GM21381 (cell line): Measurements from ENCODE around the gene ARHGAP20.

Experiments
- ATAC-seq: cut with Tn5 transposase; IDR thresholded peaks from one replicate; pipeline ENCODE4 v1.9.1; 2021; ENCODE audit warnings: mild to moderate bottlenecking, moderate library complexity; ENCODE audit not compliant: unreplicated experiment

The ARHGAP20 gene

DNA sequence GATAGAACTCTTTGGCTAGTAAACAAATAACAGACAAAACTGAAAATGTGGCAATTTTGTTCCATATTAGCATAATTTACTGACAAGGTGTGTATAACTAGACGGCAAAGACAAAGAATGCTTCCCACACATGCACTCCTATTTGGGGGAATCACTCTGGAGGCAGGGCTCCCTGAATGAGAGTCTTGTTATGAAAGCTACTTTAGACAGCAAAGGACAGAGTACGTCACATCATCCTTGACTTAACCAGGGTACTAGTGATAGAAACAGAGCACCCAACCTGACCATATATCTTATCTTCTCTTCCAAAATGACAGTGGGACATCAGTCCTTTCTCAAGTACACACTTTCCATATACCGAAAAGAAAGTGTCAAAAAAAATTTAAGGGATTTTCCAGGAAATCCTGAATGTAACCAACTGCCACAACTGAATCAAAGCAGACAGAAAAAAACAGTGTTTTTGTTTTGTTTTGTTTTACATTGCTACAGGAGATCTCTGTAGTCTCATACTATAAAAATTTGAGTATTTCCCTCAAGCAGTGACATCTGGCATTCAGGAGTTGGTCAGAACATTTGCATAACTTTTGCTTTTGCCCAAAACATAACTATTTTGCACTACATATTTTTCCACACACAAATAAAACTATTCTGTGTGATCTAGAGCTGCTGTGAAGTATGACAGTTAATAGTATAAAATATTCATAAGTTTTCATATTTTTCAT, 98.9 kb downstream of the ARHGAP20 start:
- ATAC-seq = no peak

DNA sequence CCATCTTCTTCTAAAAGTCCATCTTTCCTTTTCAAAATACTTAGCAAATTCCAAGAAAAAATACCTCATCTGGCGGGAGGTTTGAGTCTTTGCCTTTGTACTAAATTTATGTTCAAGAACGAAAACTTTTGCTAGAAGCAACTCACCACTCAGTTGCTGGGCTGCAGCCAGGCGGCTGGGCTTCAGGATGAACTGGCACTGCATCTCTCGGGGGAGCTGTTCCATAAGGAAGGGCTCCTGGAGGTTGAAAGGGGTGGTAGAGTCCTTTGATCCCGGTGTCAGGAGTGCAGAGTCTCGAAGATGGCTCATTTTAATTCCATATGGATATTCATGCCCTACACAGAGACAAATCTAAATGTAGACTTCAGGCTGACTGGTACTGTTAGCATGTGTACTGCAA, 105.8 kb downstream of the ARHGAP20 start:
- no peak for ATAC-seq

- no peak for ATAC-seq
These were observed 110.3 kb downstream of the ARHGAP20 start for GRCh38 chr11:110601936-110602335.

DNA sequence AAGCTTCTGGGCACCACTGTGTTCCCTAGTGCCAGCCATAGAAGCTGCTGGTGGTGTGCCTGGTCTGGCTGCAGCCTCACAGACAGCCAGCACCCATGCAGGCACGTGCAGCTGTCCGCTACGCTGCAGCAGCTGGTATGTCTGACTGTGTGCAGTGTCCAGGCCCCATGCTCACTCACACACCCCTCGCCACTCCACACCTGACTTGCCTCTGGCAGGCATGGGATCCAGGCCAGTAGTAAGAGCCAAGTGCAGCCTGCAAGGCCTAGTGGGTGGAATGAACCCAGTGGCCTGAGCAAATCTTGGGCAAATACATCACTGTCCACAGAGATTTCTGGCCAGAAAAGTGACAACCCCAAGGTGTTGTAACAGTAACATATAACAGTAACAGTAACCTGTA, 111.9 kb downstream of the ARHGAP20 start:
- ATAC-seq = no peak

- no peak for ATAC-seq
These were observed 113.0 kb downstream of the ARHGAP20 start for GRCh38 chr11:110599207-110599606.

- no peak for ATAC-seq
These were observed 113.5 kb downstream of the ARHGAP20 start for GRCh38 chr11:110598725-110599124.

- no peak for ATAC-seq
These were observed 124.3 kb downstream of the ARHGAP20 start for GRCh38 chr11:110587972-110588371.

DNA sequence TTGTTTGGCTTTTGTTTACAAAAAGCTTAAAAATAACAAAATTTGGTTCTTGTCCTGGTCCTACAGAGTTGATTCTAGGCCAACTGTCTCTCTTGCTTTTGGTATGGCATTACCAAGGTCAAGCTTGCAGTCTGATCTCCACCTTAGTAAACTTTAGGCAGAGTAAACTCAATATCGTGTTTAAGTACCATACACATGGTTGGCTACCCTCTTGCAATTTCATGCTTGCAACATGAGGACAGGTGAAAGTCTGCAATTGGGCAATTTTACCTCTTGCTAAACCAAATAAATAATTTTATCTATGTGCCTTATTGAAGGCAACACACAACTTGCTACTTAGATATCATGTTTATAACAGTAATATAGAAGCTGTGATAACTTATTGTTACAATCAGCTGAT, 125.1 kb downstream of the ARHGAP20 start:
- ATAC-seq = no peak

DNA sequence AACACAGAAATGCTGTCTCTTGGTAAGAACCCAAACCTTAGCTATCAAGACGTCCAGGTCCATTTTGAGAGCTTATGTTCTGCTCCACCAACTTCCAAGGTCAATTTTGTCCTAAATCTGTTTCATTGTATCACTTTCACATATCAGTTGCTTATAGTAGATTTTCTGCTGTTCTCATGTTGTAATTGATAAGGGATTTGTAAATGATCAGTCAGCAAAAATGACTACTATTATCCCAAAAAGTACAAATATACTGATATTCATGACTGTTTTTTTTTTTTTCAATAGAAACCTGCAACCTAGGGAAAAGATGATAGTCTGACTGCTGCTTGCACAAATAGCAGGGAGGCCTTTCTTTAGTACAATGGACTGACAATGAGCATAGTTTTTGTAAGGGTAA, 128.1 kb downstream of the ARHGAP20 start:
- no peak for ATAC-seq

- no peak for ATAC-seq
These were observed 129.4 kb downstream of the ARHGAP20 start for GRCh38 chr11:110582728-110583432.

DNA sequence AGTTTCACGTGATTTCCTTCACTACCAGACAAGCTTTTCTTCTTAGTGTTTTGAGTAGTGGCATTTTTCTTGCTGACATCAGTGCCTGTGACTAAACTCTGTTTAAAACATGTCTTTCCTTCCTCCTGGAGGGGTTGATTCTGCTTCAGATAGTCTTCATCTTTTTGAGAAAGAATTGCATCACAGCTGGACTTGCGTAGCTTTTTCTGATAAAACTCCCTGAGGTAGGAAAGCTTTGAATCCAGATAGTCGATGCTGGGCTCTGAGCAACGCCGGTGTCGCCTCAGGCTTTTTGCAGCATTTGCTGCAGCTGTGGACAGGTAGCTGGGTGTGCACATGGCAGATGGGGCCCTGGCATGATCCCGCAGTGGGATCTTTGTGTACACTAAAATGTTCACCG, 131.7 kb downstream of the ARHGAP20 start:
- no peak for ATAC-seq

- ATAC-seq = no peak
These were observed 138.8 kb downstream of the ARHGAP20 start for GRCh38 chr11:110573411-110573810.

DNA sequence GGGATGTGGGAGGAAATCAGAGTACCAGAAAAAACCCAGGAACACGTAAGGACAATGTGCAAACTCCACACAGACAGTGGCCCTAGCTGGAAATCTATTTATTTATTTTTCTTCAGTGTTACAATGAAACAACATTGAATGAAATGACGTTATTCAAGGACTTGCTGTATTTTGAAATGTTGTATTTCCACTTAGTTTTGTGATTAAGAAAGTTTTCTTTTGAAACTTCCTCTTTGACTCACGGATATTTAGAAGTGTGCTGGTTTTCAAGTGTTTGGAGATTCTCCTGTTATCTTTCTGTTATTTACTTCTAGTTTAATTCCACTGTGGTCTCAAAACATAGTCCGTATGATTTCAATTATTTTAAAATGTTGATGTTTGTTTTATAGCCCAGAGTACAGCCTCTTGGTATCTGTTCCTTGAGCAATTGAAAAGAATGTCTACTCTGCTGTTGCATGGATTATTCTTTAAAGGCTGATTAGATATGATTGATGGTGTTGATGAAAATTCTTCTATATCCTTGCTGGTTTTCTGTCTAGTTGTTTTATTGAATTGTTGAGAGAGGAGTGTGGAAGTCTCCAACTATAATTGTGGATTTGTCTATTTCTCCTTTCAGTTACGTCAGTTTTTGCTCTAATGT, 141.0 kb downstream of the ARHGAP20 start:
- ATAC-seq = no peak

GRCh38 chr11:110566577-110566976, 145.7 kb downstream of the ARHGAP20 start:
- no peak for ATAC-seq

GRCh38 chr11:110565357-110566336, 146.6 kb downstream of the ARHGAP20 start:
- ATAC-seq = no peak

GRCh38 chr11:110564676-110565356, 147.4 kb downstream of the ARHGAP20 start:
- no peak for ATAC-seq

DNA sequence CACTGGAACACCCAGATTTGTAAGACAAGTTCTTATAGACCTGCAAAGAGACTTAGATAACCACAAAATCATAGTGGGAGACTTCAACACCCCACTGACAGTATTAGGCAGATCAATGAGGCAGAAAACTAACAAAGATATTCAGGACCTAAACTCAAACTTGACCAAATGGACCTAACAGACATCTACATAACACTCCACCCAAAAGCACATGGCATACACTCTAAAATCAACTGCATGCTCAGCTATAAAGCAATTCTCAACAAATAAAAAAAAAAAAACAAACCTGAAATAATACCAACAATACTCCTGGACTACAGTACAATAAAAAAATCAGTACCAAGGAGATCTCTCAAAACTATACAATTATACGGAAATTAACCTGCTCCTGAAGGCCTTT, 167.5 kb downstream of the ARHGAP20 start:
- ATAC-seq = no peak

DNA sequence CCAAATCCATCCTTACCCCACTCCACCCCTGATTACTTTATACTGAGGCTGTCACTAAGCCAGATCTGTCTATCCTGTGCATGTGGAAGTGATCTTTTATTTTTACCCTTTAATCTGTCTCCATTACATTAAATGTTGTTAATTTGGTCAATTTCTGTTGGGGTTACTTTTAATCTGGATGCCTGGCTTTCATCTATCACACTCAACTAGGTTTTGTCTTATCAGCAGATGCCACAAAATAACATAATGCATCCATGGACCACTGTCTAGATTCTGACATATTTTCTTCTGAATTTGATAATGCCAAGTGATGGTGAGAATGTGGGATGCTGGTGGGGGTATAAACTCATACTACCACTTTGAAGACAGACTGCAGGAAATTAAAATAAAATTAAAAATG, 174.1 kb downstream of the ARHGAP20 start:
- ATAC-seq = no peak

DNA sequence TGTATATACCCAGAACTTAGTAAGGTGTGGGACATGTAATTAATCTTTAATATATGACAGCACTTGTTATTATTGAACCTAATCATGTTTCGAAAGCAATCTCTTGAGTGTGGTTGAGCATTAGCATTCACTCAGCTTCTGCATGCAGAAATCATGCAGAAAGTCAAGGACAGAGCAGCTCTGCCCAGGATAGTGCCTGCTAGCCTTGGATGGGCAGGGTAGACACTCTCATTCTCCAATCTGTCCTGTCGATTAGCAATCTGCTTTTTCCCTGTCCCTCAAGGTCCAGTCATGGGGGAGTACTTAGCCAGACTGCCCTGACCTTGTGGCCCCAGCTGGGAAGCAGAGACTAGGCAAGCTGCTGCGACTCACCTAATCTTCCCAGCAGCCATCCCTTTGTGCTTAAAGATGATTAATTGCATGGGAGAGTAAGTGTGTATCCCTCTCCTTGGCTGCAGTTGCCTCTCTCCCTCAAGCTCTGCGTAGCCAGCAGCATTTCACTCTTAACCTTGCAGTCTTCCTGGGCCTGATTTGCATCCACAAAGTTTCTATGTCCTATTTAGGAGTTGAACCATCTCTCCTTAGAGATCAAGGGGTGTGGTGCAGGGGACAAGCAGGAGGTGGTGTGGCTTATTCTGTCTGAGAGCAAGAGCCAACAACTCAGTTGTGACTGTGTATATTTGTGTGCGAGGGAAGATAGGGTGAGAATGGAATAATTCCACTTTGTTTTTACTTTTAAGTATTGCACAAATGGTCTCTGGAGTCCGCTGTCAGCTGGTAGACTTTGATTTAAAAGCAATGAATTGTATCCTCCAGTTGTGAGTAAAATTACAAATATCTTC, 181.1 kb downstream of the ARHGAP20 start:
- no peak for ATAC-seq
